DMS114 treated with DMSO at 0.1 percent for 48 hours (cell line): ENCODE results near the gene SYNM.
"Not testable (repeated sequence)": the region's sequence is repeated elsewhere in the genome, so short reads cannot be mapped to it uniquely, and the experiment has no call there.

Experiments
- DNase-seq: peaks from one replicate; lab custom pipeline; 2025; ENCODE audit not compliant: unreplicated experiment; lab: John Stamatoyannopoulos, UW

The SYNM gene

GRCh38 chr15:99103279-99103678 lies 1.6 kb upstream of the SYNM start:
- no peak for DNase-seq

GRCh38 chr15:99105514-99106341 lies 848 bp downstream of the SYNM start:
- peak; percentile 59 for DNase-seq

- DNase-seq = no peak
These were observed 1.7 kb downstream of the SYNM start for GRCh38 chr15:99106417-99107220.

- DNase-seq = no peak
These were observed 4.1 kb downstream of the SYNM start for GRCh38 chr15:99108993-99109392.

GRCh38 chr15:99109555-99110021 lies 4.7 kb downstream of the SYNM start:
- DNase-seq = no peak

GRCh38 chr15:99110093-99110492 lies 5.2 kb downstream of the SYNM start:
- DNase-seq = no peak

GRCh38 chr15:99110581-99111320 lies 5.9 kb downstream of the SYNM start:
- DNase-seq = no peak

GRCh38 chr15:99111641-99112040 lies 6.8 kb downstream of the SYNM start:
- DNase-seq = not testable (repeated sequence)

- no peak for DNase-seq
These were observed 8.8 kb downstream of the SYNM start for GRCh38 chr15:99113547-99114271.

GRCh38 chr15:99114511-99115299 lies 9.8 kb downstream of the SYNM start:
- DNase-seq = no peak

GRCh38 chr15:99115300-99116215 lies 10.7 kb downstream of the SYNM start:
- DNase-seq = no peak

GRCh38 chr15:99117111-99117510 lies 12.2 kb downstream of the SYNM start:
- no peak for DNase-seq

- no peak for DNase-seq
These were observed 12.8 kb downstream of the SYNM start for GRCh38 chr15:99117563-99118257.

GRCh38 chr15:99118258-99118632 lies 13.4 kb downstream of the SYNM start:
- no peak for DNase-seq

- DNase-seq = no peak
These were observed 14.1 kb downstream of the SYNM start for GRCh38 chr15:99118801-99119546.

- no peak for DNase-seq
These were observed 15.3 kb downstream of the SYNM start for GRCh38 chr15:99120050-99120777.

GRCh38 chr15:99121207-99121606 lies 16.3 kb downstream of the SYNM start:
- no peak for DNase-seq
